ENCODE data around the gene UACA.
"Not testable (repeated sequence)": the region's sequence is repeated elsewhere in the genome, so short reads cannot be mapped to it uniquely, and the experiment has no call there.

The UACA gene

DNA sequence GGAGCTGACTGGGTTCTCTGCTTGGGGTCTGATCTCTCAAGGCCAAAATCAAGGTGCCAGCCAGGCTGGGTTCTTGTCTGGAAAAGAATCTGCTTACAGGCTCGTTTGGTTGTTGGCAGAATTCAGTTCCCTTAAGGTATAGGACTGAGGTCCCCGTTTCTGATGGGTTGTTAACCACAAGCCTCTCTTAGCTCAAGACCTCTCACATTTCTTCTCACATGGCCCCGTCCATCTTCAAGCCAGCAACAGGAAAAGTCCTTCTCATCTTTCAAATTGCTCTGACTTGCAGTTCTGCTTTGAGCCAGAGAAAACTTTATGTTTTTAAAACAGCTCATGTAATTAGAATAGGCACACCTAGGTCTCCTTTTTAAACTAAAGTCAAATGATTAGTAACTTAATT is 20.4 kb downstream of the UACA start:
- peak; percentile 52 for DNase-seq (ENCODE audit: low read depth, low spot score)
- H3K4me3 ChIP-seq (ENCODE audit: low read depth, low read length) = no peak overlapping the region
- in situ Hi-C loops (cut with HindIII; ENCODE audit: low sequenced_read_pairs) = no loop called here
- TF ChIP-seq, protein P1, sequence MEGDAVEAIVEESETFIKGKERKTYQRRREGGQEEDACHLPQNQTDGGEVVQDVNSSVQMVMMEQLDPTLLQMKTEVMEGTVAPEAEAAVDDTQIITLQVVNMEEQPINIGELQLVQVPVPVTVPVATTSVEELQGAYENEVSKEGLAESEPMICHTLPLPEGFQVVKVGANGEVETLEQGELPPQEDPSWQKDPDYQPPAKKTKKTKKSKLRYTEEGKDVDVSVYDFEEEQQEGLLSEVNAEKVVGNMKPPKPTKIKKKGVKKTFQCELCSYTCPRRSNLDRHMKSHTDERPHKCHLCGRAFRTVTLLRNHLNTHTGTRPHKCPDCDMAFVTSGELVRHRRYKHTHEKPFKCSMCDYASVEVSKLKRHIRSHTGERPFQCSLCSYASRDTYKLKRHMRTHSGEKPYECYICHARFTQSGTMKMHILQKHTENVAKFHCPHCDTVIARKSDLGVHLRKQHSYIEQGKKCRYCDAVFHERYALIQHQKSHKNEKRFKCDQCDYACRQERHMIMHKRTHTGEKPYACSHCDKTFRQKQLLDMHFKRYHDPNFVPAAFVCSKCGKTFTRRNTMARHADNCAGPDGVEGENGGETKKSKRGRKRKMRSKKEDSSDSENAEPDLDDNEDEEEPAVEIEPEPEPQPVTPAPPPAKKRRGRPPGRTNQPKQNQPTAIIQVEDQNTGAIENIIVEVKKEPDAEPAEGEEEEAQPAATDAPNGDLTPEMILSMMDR (IDR thresholded peaks at IDR 0.05; ENCODE audit: low read depth, low read length) = no peak

DNA sequence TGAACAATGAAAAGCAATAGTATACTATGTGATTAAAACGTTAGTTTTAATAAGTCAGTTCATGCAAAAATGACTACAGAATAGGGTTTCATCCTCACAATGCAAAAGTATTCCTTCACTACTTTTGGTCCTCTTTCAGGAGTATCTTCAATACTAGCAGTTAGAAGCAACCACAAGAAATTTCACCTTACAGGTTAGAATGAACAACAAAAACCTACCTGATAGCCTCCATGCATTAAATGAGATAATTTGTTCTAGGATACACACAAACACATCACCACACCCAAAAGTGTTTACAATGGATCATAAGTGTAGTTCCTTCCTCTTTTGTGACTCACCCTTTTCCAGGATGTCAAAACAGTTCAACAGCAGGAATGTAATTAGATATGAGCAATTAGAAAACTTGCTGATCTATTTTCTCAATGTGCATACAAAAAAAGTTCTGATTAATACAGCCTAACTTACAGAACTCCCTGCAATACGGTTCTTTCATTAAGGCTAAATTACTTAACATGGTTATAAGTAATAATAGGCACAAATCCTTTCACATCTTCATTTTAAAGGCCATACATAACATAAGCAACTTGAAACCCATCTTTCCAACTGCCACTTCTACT is 21.6 kb downstream of the UACA start:
- TF ChIP-seq, protein P1 (IDR thresholded peaks at IDR 0.05; ENCODE audit: low read depth, low read length) = no peak
- no peak overlapping the region for H3K4me3 ChIP-seq (ENCODE audit: low read depth, low read length)
- DNase-seq (ENCODE audit: low read depth, low spot score) = no peak
- in situ Hi-C loops (cut with HindIII; ENCODE audit: low sequenced_read_pairs) = no loop called here

DNA sequence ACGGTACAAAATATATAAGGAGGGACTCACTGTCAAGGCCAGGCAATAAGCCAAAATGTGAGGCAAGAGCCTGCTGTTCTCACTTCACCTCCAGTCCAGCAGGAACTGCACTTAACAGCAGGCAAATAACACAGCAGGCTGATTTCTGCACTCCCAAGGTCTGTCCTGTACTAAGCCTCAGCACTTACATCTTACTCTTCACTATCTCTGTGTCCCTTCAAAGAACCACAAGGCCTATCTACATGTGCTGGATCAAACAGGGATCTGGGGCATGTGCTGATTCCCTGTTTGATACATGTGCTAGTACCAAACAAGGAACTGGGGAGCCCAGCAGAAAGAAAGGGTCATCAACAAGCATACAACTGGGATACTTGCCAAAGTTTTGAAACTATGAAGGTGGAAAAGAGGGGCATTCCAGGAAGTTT is 22.2 kb downstream of the UACA start:
- TF ChIP-seq, protein P1 (IDR thresholded peaks at IDR 0.05; ENCODE audit: low read depth, low read length) = no peak
- no peak overlapping the region for H3K4me3 ChIP-seq (ENCODE audit: low read depth, low read length)
- DNase-seq (ENCODE audit: low read depth, low spot score) = peak; percentile 80
- in situ Hi-C loops (cut with HindIII; ENCODE audit: low sequenced_read_pairs) = no loop called here

DNA sequence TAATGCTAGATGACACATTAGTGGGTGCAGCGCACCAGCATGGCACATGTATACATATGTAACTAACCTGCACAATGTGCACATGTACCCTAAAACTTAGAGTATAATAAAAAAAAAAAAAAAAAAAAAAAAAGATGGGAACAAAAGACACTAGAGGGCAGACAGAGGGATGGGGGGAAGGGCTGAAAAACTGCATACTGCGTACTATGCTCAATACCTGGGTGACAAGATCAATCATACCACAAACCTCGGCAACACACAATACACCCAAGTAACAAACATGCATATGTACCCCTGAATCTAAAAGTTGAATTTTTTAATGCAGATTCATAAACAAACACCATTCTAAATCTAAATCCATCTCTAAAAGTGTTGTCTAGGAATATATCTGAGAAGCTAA is 28.3 kb downstream of the UACA start:
- in situ Hi-C loops (cut with HindIII; ENCODE audit: low sequenced_read_pairs); DNase-seq (ENCODE audit: low read depth, low spot score); H3K4me3 ChIP-seq (ENCODE audit: low read depth, low read length): not testable (repeated sequence)

DNA sequence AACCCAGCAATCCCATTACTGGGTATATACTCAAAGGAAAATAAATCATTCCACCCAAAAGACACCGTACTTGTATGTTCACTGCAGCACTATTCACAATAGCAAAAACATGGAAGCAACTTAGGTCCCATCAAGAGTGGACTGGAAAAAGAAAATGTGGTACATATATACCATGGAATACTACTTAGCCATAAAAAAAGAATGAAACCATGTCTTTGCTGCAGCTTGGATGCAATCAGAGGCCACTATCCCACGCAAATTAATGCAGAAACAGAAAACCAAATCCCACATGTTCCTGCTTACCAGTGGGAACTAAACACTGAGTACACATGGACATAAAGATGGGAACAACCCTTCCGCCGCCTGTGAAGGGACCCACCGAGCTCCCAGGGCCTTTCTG is 34.2 kb downstream of the UACA start:
- H3K4me3 ChIP-seq (ENCODE audit: low read depth, low read length) = no peak overlapping the region
- in situ Hi-C loops (cut with HindIII; ENCODE audit: low sequenced_read_pairs) = no loop called here
- TF ChIP-seq, protein P1 (IDR thresholded peaks at IDR 0.05; ENCODE audit: low read depth, low read length) = no peak
- DNase-seq (ENCODE audit: low read depth, low spot score) = no peak

DNA sequence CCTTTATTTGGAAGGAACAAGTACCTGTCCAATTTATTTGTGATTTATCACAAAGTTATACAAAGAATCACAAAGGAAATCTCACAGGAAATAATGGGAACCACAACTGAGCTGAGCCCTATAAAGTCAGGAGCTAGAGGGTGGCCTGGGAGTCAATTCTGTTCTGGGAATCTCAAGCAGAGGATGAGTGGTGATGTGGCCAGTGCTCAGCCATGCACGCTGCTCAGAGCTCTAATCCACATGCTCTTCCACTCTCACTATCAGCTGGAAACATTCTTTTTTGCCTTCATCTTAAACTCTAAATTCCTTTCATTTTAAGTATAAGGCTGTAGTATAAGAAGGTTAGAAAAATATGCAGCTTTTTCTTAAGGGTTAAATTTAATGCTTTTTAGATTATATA is 36.6 kb downstream of the UACA start:
- TF ChIP-seq, protein P1 (IDR thresholded peaks at IDR 0.05; ENCODE audit: low read depth, low read length) = no peak
- in situ Hi-C loops (cut with HindIII; ENCODE audit: low sequenced_read_pairs) = no loop called here
- H3K4me3 ChIP-seq (ENCODE audit: low read depth, low read length) = no peak overlapping the region
- DNase-seq (ENCODE audit: low read depth, low spot score) = peak; percentile 36

DNA sequence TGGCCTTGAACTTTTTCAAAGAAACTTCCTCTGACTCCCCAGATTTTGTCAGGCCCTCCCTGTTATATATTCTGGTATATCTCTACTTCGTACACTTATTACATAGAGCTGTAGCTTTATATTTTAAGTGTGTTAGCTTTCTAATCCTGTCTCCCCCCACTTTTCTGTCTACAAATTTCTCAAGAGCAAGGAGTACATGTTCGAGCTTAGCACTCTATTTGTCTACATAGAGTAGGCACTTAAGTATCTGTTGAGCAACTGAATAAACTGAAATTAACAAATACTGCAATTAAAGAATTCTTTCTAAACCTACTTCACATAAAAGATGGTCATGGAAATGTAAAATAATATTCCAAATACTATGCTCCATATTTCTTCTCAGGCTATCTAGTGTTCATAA is 39.4 kb downstream of the UACA start:
- in situ Hi-C loops (cut with HindIII; ENCODE audit: low sequenced_read_pairs) = no loop called here
- no peak for DNase-seq (ENCODE audit: low read depth, low spot score)
- H3K4me3 ChIP-seq (ENCODE audit: low read depth, low read length) = no peak overlapping the region
- TF ChIP-seq, protein P1 (IDR thresholded peaks at IDR 0.05; ENCODE audit: low read depth, low read length) = no peak
